Vagina (tissue), 2 donors: ENCODE results near the gene C1QTNF4. TPM values are rescaled to one million over a fixed set of nuclear protein-coding genes. Genes with fewer than 3 reads are reported as not detected.

Experiments
- DNase-seq, 2 donors: peaks; one replicate each; pipeline ENCODE4 v3.0.0-alpha.2; 2017; ENCODE audit errors: extremely low spot score in 2 of 2
- H3K27ac ChIP-seq: fragments of 200-600 bp; sonication (generic); one replicate; pipeline ENCODE4 v1.5.1; 2019
- H3K27me3 ChIP-seq: fragments of 200-600 bp; sonication (generic); one replicate; pipeline ENCODE4 v1.5.1; 2019
- H3K36me3 ChIP-seq, 2 donors: fragments of 200-600 bp; sonication (generic); one replicate each; pipeline ENCODE4 v1.5.1; 2017 to 2019
- H3K4me1 ChIP-seq: fragments of 200-600 bp; sonication (generic); one replicate; pipeline ENCODE4 v1.5.1; 2019
- H3K4me3 ChIP-seq, 2 donors: fragments of 200-600 bp; sonication (generic); 1 replicate in 1 of 2; 2 replicates in 1 of 2; pipeline ENCODE4 v1.5.1; 2016 to 2019
- H3K9me3 ChIP-seq: fragments of 200-600 bp; sonication (generic); one replicate; pipeline ENCODE4 v1.5.1; 2019
- CTCF ChIP-seq, 3 experiments: fragments of 450-650 bp in 2 of 3; fragments of 200-600 bp in 1 of 3; sonication (generic) in 1 of 3; IDR thresholded peaks; one replicate each; pipeline ENCODE4 v1.5.1; 2017 to 2019; ENCODE audit warnings: antibody characterized with exemption in 3 of 3, mild to moderate bottlenecking in 2 of 3, moderate library complexity in 2 of 3
- POLR2A ChIP-seq, 2 donors: fragments of 450-650 bp; IDR thresholded peaks; one replicate each; pipeline ENCODE4 v1.6.1; 2017; ENCODE audit warnings: antibody characterized with exemption in 2 of 2, mild to moderate bottlenecking in 2 of 2, moderate library complexity in 2 of 2
- POLR2AphosphoS5 ChIP-seq, 2 donors: sonication (generic); formaldehyde crosslinking; IDR thresholded peaks; one replicate each; pipeline ENCODE4 v1.9.0; 2017; ENCODE audit warnings: antibody characterized with exemption in 2 of 2, mild to moderate bottlenecking in 2 of 2, low read depth in 1 of 2; ENCODE audit not compliant: insufficient read depth in 1 of 2
- intact Hi-C: fragments of 100-400 bp; cut with DNase I; formaldehyde crosslinking; loops from one replicate; pipeline ENCODE4 v1.15.1; 2023
- total RNA-seq: library from RNA; depleted of rRNA; stranded (reverse); fragments of >200 nt; gene quantifications from one replicate; pipeline ENCODE4 v1.2.3, GENCODE V29; 2016

C1QTNF4 gene
- total RNA-seq, 1 donor from 2014 or later = 3.4 TPM

GRCh38 chr11:47589977-47590861 is 4.0 kb downstream of the C1QTNF4 start:
- intact Hi-C loops = no loop called here
- Histone ChIP-seq H3K36me3 (no peaks in the 10 kb centered on the region), H3K4me1 (peaks cover 30% of the 10 kb centered on the region), H3K27me3 (peaks cover 6% of the 10 kb centered on the region), H3K27ac (no peak overlapping the region), H3K4me3 (peak overlapping the region; percentile 41 to 48), H3K9me3 (no peaks in the 10 kb centered on the region)
- TF ChIP-seq CTCF (IDR thresholded peaks at IDR 0.05) (no peak), POLR2AphosphoS5 (IDR thresholded peaks at IDR 0.05; ENCODE audit: insufficient read depth in 1 of 2, low read depth in 1 of 2) (peak in 1 of 2 donors; percentile 52), POLR2A (IDR thresholded peaks at IDR 0.05) (no peak)
- no peak for DNase-seq

- intact Hi-C loops = no loop called here
- Histone ChIP-seq H3K27me3 (peaks cover 6% of the 10 kb centered on the region), H3K27ac (no peak overlapping the region), H3K36me3 (peaks cover 0 to 4% of the 10 kb centered on the region in 2 donors), H3K4me1 (peaks cover 30% of the 10 kb centered on the region), H3K4me3 (peak overlapping the region; percentile 41 to 48), H3K9me3 (no peaks in the 10 kb centered on the region)
- TF ChIP-seq POLR2AphosphoS5 (IDR thresholded peaks at IDR 0.05; ENCODE audit: insufficient read depth in 1 of 2, low read depth in 1 of 2) (no peak), CTCF (IDR thresholded peaks at IDR 0.05) (no peak), POLR2A (IDR thresholded peaks at IDR 0.05) (no peak)
- DNase-seq = no peak
Observed at GRCh38 chr11:47589584-47589976, 4.6 kb downstream of the C1QTNF4 start.

DNA sequence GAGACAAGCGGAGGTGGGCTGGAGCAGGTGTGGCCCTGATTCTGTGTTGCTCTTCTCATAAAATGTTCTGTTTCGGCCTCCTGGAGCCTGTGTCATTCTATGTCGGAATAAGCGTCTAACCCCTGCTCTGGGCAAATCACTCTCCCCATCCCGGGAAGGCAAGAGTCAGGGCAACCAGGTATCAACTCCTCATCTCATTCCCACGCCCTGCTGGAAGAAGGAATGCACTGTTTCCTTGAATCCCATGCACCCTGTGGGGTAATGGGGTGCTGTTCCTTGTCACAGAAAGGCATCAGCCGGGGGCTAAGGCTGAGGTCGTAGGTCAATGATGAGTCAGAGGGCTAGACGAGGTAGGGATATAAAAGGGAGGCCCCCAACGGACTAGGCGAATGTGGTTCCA is 5.1 kb downstream of the C1QTNF4 start:
- Histone ChIP-seq H3K27me3 (peaks cover 6% of the 10 kb centered on the region), H3K4me1 (peaks cover 25% of the 10 kb centered on the region), H3K36me3 (peaks cover 0 to 9% of the 10 kb centered on the region in 2 donors), H3K9me3 (no peaks in the 10 kb centered on the region), H3K4me3 (peak overlapping the region; percentile 41 to 48), H3K27ac (no peak overlapping the region)
- no peak for DNase-seq
- TF ChIP-seq POLR2AphosphoS5 (IDR thresholded peaks at IDR 0.05; ENCODE audit: insufficient read depth in 1 of 2, low read depth in 1 of 2) (no peak), CTCF (IDR thresholded peaks at IDR 0.05) (no peak), POLR2A (IDR thresholded peaks at IDR 0.05) (no peak)
- intact Hi-C loops = no loop called here

GRCh38 chr11:47587723-47588326 is 6.4 kb downstream of the C1QTNF4 start:
- Histone ChIP-seq H3K4me3 (no peak overlapping the region), H3K4me1 (peaks cover 15% of the 10 kb centered on the region), H3K9me3 (no peaks in the 10 kb centered on the region), H3K36me3 (peaks cover 0 to 22% of the 10 kb centered on the region in 2 donors), H3K27me3 (no peaks in the 10 kb centered on the region), H3K27ac (no peak overlapping the region)
- no peak for DNase-seq
- TF ChIP-seq POLR2A (IDR thresholded peaks at IDR 0.05) (no peak), POLR2AphosphoS5 (IDR thresholded peaks at IDR 0.05; ENCODE audit: insufficient read depth in 1 of 2, low read depth in 1 of 2) (no peak)
- intact Hi-C loops = no loop called here

- Histone ChIP-seq H3K27me3 (no peaks in the 10 kb centered on the region), H3K36me3 (peaks cover 0 to 28% of the 10 kb centered on the region in 2 donors), H3K9me3 (no peaks in the 10 kb centered on the region), H3K4me1 (peaks cover 15% of the 10 kb centered on the region), H3K27ac (peak overlapping the region; percentile 3), H3K4me3 (no peak overlapping the region)
- DNase-seq = no peak
- intact Hi-C loops = no loop called here
- no peak for TF ChIP-seq CTCF (IDR thresholded peaks at IDR 0.05)
- no peak for TF ChIP-seq POLR2AphosphoS5 (IDR thresholded peaks at IDR 0.05; ENCODE audit: insufficient read depth in 1 of 2, low read depth in 1 of 2)
- no peak for TF ChIP-seq POLR2A (IDR thresholded peaks at IDR 0.05)
Observed at GRCh38 chr11:47587039-47587716, 7.0 kb downstream of the C1QTNF4 start.
